ENCODE results near the gene PPP1R1B.

Gene PPP1R1B

GRCh38 chr17:39600997-39601597 lies 25.7 kb upstream of the PPP1R1B start:
- no peak for DNase-seq

DNA sequence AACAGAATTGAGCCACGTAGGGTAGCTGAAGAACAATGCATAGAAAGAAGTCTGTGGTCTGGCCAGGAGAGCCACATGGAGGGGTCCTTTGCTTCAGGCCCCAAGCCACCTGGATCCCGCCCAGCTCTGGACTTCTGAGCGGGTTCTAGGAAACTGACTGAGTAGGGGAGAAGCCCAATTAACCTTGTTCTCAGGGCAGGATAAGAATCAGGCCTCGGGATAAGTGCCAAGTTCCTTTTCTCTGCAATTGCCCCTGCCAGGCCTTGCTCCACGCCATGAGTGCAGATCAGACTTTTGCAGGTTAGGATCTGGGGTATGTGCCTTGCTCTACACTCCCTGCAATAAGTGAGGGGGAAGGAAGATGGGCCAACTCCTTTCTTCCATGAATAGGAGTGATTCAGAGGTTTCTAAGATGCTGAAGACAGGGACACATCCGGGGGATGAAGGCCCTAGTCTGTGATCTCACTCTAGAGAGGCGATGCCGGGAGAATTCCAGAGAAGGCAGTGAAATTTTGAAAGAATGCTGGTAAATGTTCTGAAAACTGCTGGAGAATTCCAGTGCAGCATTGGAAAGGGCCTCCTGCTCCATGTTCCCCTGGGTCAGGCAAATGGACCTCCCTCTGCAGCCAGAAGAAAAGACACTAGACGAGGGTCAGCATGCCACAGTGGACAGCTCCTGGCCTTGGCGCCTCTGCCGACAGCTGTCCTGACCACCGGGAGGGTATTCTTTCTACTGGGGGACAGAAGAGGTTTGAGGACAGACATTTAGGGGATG lies 24.8 kb upstream of the PPP1R1B start:
- no peak for DNase-seq

DNA sequence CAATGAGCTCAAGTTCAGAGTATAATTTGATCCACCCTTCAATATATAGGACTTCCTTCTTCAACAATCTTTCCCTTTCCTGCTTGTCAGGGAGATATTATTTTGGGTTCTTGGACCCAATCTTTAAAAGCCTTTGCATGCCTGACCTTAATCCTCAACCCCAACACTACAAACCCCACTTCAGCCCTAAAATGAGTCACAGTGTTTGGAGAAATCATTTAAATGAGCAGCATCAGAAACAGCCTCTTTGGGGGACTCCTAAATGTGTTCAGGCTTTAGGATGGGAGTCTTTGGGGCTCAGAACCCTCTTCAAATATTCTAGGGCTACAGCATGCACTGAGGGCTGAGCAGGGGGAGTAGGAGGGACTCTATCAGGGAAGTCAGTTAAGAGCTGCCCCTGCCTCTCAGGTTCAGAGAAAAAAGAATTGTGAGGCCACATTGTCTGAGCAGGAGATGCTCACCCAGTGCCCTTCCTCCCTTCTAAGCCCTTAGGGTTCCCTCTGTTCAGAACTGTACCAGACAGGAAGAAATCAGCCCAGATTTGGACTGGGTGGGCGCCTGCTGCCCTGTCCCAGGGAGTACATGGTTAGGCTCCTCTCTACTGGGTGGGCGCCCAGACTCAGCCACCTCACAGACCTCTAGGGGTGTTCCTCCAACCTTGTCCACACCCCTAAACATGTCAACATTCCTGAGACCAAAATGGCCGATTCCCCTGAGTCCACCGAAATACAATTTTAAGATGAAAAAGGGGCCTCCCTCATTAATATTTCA lies 24.0 kb upstream of the PPP1R1B start:
- no peak for DNase-seq

- no peak for DNase-seq
Observed at GRCh38 chr17:39603304-39604016, 23.3 kb upstream of the PPP1R1B start.

DNA sequence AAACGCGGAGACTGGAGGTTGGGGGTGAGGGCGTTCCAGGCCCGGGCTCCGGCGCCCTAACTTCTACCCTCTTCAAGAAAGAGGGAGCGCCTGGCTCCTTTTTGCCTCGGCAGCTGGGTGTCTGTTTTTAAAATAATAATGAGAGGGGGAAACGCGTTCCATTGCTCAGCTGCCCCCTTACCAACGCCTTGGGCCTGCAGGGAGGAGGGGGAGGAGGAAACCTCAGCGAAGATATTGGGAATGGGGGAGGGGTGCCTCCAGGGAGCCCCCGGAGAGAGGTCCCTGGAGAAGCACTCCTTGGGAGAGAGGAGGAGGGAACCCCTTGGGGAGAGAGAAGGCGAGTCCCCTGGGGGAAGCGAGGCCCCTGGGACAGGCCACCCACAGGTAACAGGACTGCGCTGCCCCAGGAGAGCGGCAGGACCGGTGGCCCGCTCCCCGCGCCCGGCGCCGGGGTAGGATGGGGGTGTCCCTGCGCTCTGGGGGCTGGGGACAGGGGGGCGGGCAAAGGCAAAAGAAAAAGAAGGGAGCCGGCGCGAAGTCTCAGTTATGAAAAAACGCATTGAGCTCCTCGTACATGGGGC lies 21.8 kb upstream of the PPP1R1B start:
- DNase-seq, result no peak

GRCh38 chr17:39605492-39606433 lies 21.0 kb upstream of the PPP1R1B start:
- no peak for DNase-seq

GRCh38 chr17:39606434-39607056 lies 20.2 kb upstream of the PPP1R1B start:
- DNase-seq, result no peak

- DNase-seq, result no peak
Observed at GRCh38 chr17:39607057-39607850, 19.5 kb upstream of the PPP1R1B start.

- DNase-seq, result no peak
Observed at GRCh38 chr17:39607851-39608130, 19.0 kb upstream of the PPP1R1B start, which contains the start of gene NEUROD2. Gene NEUROD2, minus strand, starts transcription at chr17:39607920. Its CDS starts 1,321 bp downstream, at chr17:39606599.

GRCh38 chr17:39608142-39608981 lies 18.4 kb upstream of the PPP1R1B start:
- DNase-seq, result no peak

GRCh38 chr17:39609416-39610025 lies 17.2 kb upstream of the PPP1R1B start:
- no peak for DNase-seq

- DNase-seq, result no peak
Observed at GRCh38 chr17:39611401-39612112, 15.2 kb upstream of the PPP1R1B start.

- no peak for DNase-seq
Observed at GRCh38 chr17:39612291-39612894, 14.4 kb upstream of the PPP1R1B start.

- no peak for DNase-seq
Observed at GRCh38 chr17:39612935-39613464, 13.8 kb upstream of the PPP1R1B start.

GRCh38 chr17:39614545-39615157 lies 12.1 kb upstream of the PPP1R1B start:
- DNase-seq, result no peak

GRCh38 chr17:39615434-39615833 lies 11.3 kb upstream of the PPP1R1B start:
- DNase-seq, result no peak

- no peak for DNase-seq
Observed at GRCh38 chr17:39617100-39617445, 9.7 kb upstream of the PPP1R1B start.

Measured in hematopoietic multipotent progenitor cell treated with erythropoietin and hydrocortisone succinate and interleukin-3 and kit ligand, for 8 days (in vitro differentiated cells).